ENCODE results near the gene HOXB6.
A peak's percentile ranks its signal among the peaks of the same experiment; 100 is the strongest.

Gene HOXB6

GRCh38 chr17:48546137-48546923, 58.5 kb downstream of the HOXB6 start (continued):
- TF ChIP-seq PRDM2 (tag by site-specific recombination; IDR thresholded peaks at IDR 0.05; ENCODE audit: borderline replicate concordance) = no peak
- no peak for TF ChIP-seq ZSCAN30 (tag by site-specific recombination; IDR thresholded peaks at IDR 0.05)
- TF ChIP-seq ZNF776 (tag by site-specific recombination; IDR thresholded peaks at IDR 0.05; ENCODE audit: borderline replicate concordance) = no peak
- TF ChIP-seq ZXDB (tag by site-specific recombination; IDR thresholded peaks at IDR 0.05) = 0 out of 2 replicates have a peak, but pooled peaks have one; percentile 41
- no peak for TF ChIP-seq ZNF624 (tag by site-specific recombination; IDR thresholded peaks at IDR 0.05)
- no peak for TF ChIP-seq KLF7 (tag by site-specific recombination; IDR thresholded peaks at IDR 0.05; ENCODE audit: borderline replicate concordance)
- no peak for TF ChIP-seq ZNF138 (tag by site-specific recombination; IDR thresholded peaks at IDR 0.05; ENCODE audit: borderline replicate concordance)
- TF ChIP-seq ELK4 (IDR thresholded peaks at IDR 0.05; ENCODE audit: borderline replicate concordance, low read depth, low read length) = no peak
- TF ChIP-seq ZBTB17 (tag by site-specific recombination; IDR thresholded peaks at IDR 0.05) = peak; percentile 90
- no peak for TF ChIP-seq ZNF433 (tag by site-specific recombination; IDR thresholded peaks at IDR 0.05; ENCODE audit: low read depth)
